ENCODE measurements around the gene G3BP1. TPM values are rescaled to one million over a fixed set of nuclear protein-coding genes. Genes with fewer than 3 reads are reported as not detected.

The G3BP1 gene
- total and polyA plus RNA-seq, 9 of the 15 experiments (the other 6 are each of a cell fraction or from before 2014, with no cell fraction given), result 54.7 to 264 (median 105) TPM

DNA sequence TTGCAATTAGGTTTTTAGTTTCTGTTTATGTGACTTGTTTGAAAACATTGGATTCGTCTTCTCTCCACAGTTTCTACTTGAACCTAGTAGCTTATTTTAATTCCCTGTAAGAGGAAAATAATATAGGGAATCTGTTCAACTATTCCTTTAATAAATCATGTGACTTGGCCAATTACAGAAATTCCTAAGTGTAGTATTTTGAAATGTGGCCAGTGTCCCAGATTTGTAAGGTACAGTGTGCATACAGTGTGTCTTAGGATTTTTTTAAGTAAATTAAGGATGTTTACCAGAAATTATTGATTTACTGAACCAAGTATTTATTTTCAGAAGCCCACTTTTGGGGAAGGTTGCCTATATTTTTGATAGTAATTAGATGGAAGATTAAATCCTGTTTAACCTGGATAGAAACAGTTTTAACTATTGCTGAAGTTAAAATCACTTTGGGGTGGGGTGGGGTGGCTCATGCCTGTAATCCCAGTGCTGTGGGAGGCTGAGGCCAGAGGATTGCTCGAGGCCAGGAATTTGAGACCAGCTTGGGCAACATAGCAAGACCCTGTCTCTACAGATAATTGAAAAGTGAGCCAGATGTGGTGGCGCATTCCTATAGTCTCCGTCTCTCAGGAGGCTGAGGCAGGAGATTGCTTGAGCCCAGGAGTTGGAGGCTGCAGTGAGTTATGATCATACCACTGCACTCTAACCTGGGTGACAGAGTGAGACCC lies 36.9 kb downstream of the G3BP1 start:
- no peak overlapping the region for H3K27ac ChIP-seq (ENCODE audit: extremely low read depth, low read depth, low read length)
- FAIRE-seq (no peak), ATAC-seq (no peak), DNase-seq (ENCODE audit: extremely low read depth in 1 of 4, low spot score in 3 of 4) (no peak)
- H3K9ac ChIP-seq (ENCODE audit: insufficient read depth in 1 of 2, low read depth in 2 of 2, low read length in 2 of 2), result no peak overlapping the region
- intact Hi-C loops (cut with micrococcal nuclease) (no loop called here), in situ Hi-C loops (cut with MboI) (no loop called here)
- TF ChIP-seq, protein P1, sequence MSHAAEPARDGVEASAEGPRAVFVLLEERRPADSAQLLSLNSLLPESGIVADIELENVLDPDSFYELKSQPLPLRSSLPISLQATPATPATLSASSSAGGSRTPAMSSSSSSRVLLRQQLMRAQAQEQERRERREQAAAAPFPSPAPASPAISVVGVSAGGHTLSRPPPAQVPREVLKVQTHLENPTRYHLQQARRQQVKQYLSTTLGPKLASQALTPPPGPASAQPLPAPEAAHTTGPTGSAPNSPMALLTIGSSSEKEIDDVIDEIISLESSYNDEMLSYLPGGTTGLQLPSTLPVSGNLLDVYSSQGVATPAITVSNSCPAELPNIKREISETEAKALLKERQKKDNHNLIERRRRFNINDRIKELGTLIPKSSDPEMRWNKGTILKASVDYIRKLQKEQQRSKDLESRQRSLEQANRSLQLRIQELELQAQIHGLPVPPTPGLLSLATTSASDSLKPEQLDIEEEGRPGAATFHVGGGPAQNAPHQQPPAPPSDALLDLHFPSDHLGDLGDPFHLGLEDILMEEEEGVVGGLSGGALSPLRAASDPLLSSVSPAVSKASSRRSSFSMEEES (CRISPR knock-in tag; IDR thresholded peaks at IDR 0.05), result peak; percentile 42
- TF ChIP-seq NR4A1 (CRISPR knock-in tag; IDR thresholded peaks at IDR 0.05) (no peak), NR4A1 (tag; IDR thresholded peaks at IDR 0.05) (no peak)
- no peaks in the 10 kb centered on the region for H3K4me1 ChIP-seq (replicated peaks in 1 of 2; ENCODE audit: control insufficient read depth in 2 of 2, insufficient read depth in 2 of 2, low read length in 2 of 2)
- H3K4me2 ChIP-seq (ENCODE audit: insufficient read depth, low read length), result no peak overlapping the region
- no peaks in the 10 kb centered on the region for H4K20me1 ChIP-seq (replicated peaks; ENCODE audit: control insufficient read depth, insufficient read depth, low read length)
- no peak overlapping the region for H3K4me3 ChIP-seq
- H2AFZ ChIP-seq (ENCODE audit: low read depth, low read length), result no peak overlapping the region
- no peaks in the 10 kb centered on the region for H3K27me3 ChIP-seq (ENCODE audit: control insufficient read depth in 2 of 2, insufficient read depth in 2 of 2, low read length in 2 of 2)
- CTCF ChIA-PET (ENCODE audit: low intra/inter-chr PET ratio), result no interaction called here
- H3K36me3 ChIP-seq (ENCODE audit: control insufficient read depth, insufficient read depth, low read length), result peaks cover 100% of the 10 kb centered on the region
- BruUV-seq (replicated peaks), result no TSS peak
- H3K9me1 ChIP-seq (ENCODE audit: control insufficient read depth, insufficient read depth, low read length), result no peaks in the 10 kb centered on the region
- no peaks in the 10 kb centered on the region for H3K9me3 ChIP-seq (replicated peaks; ENCODE audit: control insufficient read depth, insufficient read depth, low read depth, low read length)
- POLR2A ChIA-PET, result no interaction called here
- H3K79me2 ChIP-seq (ENCODE audit: control insufficient read depth, insufficient read depth, low read length), result peaks cover 32% of the 10 kb centered on the region; the same call in 1 of the 3 replicates
- WGBS (ENCODE audit: insufficient coverage, low coverage, missing lambda C conversion rate), result 96% methylated on average over 4 of the region's 4 CpGs

All from K562 (cell line).